K562 (cell line): ENCODE measurements around the gene NET1. TPM values are rescaled to one million over a fixed set of nuclear protein-coding genes. Genes with fewer than 3 reads are reported as not detected.

Source experiments
- CREBBP ChIP-seq: IDR thresholded peaks from one replicate; pipeline ENCODE4 v1.6.1; 2012; ENCODE audit warnings: low read depth, mild to moderate bottlenecking, control low read depth, inconsistent platforms, low read length
- ELF4 ChIP-seq: fragments of 450-650 bp; formaldehyde crosslinking; IDR thresholded peaks from 2 replicates; pipeline ENCODE4 v1.4.0; 2022; ENCODE audit warnings: missing genetic modification characterization
- HOXB6 ChIP-seq: fragments of 250-450 bp; sonication (Bioruptor Pico); IDR thresholded peaks from 2 replicates; pipeline ENCODE4 v1.5.1; 2022; ENCODE audit warnings: mild to moderate bottlenecking, borderline replicate concordance
- KAT7 ChIP-seq: sonication (generic); formaldehyde crosslinking; IDR thresholded peaks from 2 replicates; pipeline ENCODE4 v1.8.0; 2022; ENCODE audit warnings: missing genetic modification reagents, mild to moderate bottlenecking, borderline replicate concordance
- KDM2B ChIP-seq: fragments of 250-450 bp; sonication (Bioruptor Pico); IDR thresholded peaks from 2 replicates; pipeline ENCODE4 v1.8.0; 2021; ENCODE audit warnings: mild to moderate bottlenecking, moderate library complexity
- LCOR ChIP-seq: sonication (generic); formaldehyde crosslinking; IDR thresholded peaks from 2 replicates; pipeline ENCODE4 v1.8.0; 2022; ENCODE audit warnings: mild to moderate bottlenecking, missing genetic modification reagents
- MXI1 ChIP-seq: IDR thresholded peaks from 2 replicates; pipeline ENCODE4 v1.6.1; 2011; ENCODE audit warnings: low read depth, mild to moderate bottlenecking, improper control_type of control experiment, low read length
- RBM25 ChIP-seq: fragments of 200-400 bp; formaldehyde crosslinking; IDR thresholded peaks from 2 replicates; pipeline ENCODE4 v1.6.1; 2018; ENCODE audit warnings: low read length, low read depth, moderate library complexity; ENCODE audit not compliant: severe bottlenecking
- RCOR1 ChIP-seq, 2 experiments: IDR thresholded peaks; 2 replicates each; pipeline ENCODE4 v1.6.1; 2012; ENCODE audit warnings: low read depth in 2 of 2, low read length in 2 of 2, borderline replicate concordance in 1 of 2, improper control_type of control experiment in 1 of 2
- TAF15 ChIP-seq: fragments of 200-400 bp; formaldehyde crosslinking; IDR thresholded peaks from 2 replicates; pipeline ENCODE4 v1.6.1; 2017; ENCODE audit warnings: mild to moderate bottlenecking, low read depth, low read length, moderate library complexity
- TBL1XR1 ChIP-seq, 2 experiments: IDR thresholded peaks; 2 replicates each; pipeline ENCODE4 v1.6.1; 2012; ENCODE audit warnings: improper control_type of control experiment in 2 of 2, low read length in 2 of 2, mild to moderate bottlenecking in 1 of 2
- XRCC5 ChIP-seq: fragments of 200-400 bp; formaldehyde crosslinking; IDR thresholded peaks from 2 replicates; pipeline ENCODE4 v1.6.1; 2017; ENCODE audit warnings: low read depth, mild to moderate bottlenecking, low read length
- ZBTB1 ChIP-seq: sonication (generic); formaldehyde crosslinking; IDR thresholded peaks from 2 replicates; pipeline ENCODE4 v1.8.1; 2023; ENCODE audit warnings: missing genetic modification reagents, low read depth, mild to moderate bottlenecking, borderline replicate concordance
- ZEB2 ChIP-seq: fragments of 450-650 bp; IDR thresholded peaks from 2 replicates; pipeline ENCODE4 v1.6.1; 2016
- ZFP1 ChIP-seq: fragments of 450-650 bp; formaldehyde crosslinking; IDR thresholded peaks from 2 replicates; pipeline ENCODE4 v1.4.0; 2020; ENCODE audit warnings: mild to moderate bottlenecking, mixed read lengths
- ZNF384 ChIP-seq: IDR thresholded peaks from 2 replicates; pipeline ENCODE4 v1.6.1; 2012; ENCODE audit warnings: low read depth, low read length, improper control_type of control experiment
- ZNF408 ChIP-seq: fragments of 250-450 bp; sonication (Bioruptor Pico); IDR thresholded peaks from 2 replicates; pipeline ENCODE4 v1.4.0; 2020; ENCODE audit warnings: low read depth, mild to moderate bottlenecking, moderate library complexity
- ZNF431 ChIP-seq: sonication (generic); formaldehyde crosslinking; IDR thresholded peaks from 2 replicates; pipeline ENCODE4 v1.8.0; 2022; ENCODE audit warnings: mild to moderate bottlenecking, missing genetic modification reagents
- ZNF695 ChIP-seq: fragments of 450-650 bp; formaldehyde crosslinking; IDR thresholded peaks from 2 replicates; pipeline ENCODE4 v1.4.0; 2020; ENCODE audit warnings: mild to moderate bottlenecking, moderate library complexity
- ZNF717 ChIP-seq: fragments of 250-450 bp; sonication (Bioruptor Pico); IDR thresholded peaks from 2 replicates; pipeline ENCODE4 v1.5.0; 2021
- polyA plus RNA-seq, 8 experiments: library from polyadenylated mRNA; depleted of rRNA in 4 of 8; stranded (reverse) in 5 of 8; unstranded in 3 of 8; fragments of >200 nt; fragmentation: Nextera tagmentation in 2 of 8; fragmentation: Illumina TruSeq in 1 of 8; extraction: Ambion mirVana in 2 of 8; extraction: Trizol in 1 of 8; gene quantifications; 2 replicates each; pipeline versions ENCODE4 v1.2.1 to v1.2.3, GENCODE V29; 2011 to 2014; ENCODE audit warnings: inconsistent platforms in 1 of 8, missing spikeins in 1 of 8
- total RNA-seq, 7 experiments: library from RNA; depleted of rRNA in 6 of 7; stranded (reverse); fragments of >200 nt in 6 of 7; fragmentation: Illumina TruSeq in 2 of 7; extraction: Trizol in 2 of 7; gene quantifications; 2 replicates each; pipeline versions ENCODE4 v1.2.1 to v1.2.3, GENCODE V29; 2011 to 2021; ENCODE audit warnings: low replicate concordance in 1 of 7
- TF ChIP-seq, protein P1 (sequence below): sonication (generic); formaldehyde crosslinking; IDR thresholded peaks from 2 replicates; pipeline ENCODE4 v1.8.0; 2022; ENCODE audit warnings: mild to moderate bottlenecking, missing genetic modification reagents
- TF ChIP-seq, protein P2 (sequence below): fragments of 450-650 bp; formaldehyde crosslinking; IDR thresholded peaks from 2 replicates; pipeline ENCODE4 v1.4.0; 2020; ENCODE audit warnings: mild to moderate bottlenecking, moderate library complexity
- TF ChIP-seq, protein P3 (sequence below): IDR thresholded peaks from 2 replicates; pipeline ENCODE4 v1.6.1; 2016; ENCODE audit warnings: missing genetic modification characterization, missing compliant biosample characterization
- TF ChIP-seq, protein P4 (sequence below): IDR thresholded peaks from 2 replicates; pipeline ENCODE4 v1.6.1; 2014; ENCODE audit warnings: antibody characterized with exemption

Gene NET1
- total and polyA plus RNA-seq, 9 of the 15 experiments (the other 6 are each of a cell fraction or from before 2014, with no cell fraction given), result 47.4 to 258 (median 106) TPM

DNA sequence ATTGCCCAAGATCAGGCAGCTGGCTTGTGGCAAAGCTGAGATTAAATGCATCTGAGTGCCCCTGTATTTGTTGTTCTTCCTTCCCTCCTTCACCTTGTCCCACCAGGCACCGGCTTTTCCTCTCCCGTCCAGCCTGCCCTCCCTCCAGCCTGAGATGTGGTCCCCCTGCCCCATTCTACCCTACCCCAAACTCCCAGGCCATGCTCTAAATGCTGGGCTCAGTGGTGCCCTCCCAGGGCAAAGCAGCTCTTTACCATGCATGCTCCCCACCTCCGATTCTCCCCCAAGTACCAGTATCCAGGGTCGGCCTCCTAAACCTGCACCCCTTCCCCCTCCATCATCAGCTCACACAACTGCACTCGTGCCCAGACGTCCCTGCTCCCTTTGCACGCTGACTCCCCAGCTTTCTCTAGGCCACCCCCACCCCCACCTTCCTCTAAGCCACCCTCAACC lies 50.5 kb downstream of the NET1 start (continued):
- TF ChIP-seq RBM25 (no peak), HOXB6 (CRISPR knock-in tag) (no peak), LCOR (CRISPR knock-in tag) (0 out of 2 replicates have a peak, but pooled peaks have one; percentile 22), MXI1 (no peak), ZNF384 (no peak), KDM2B (no peak), ZBTB1 (0 out of 2 replicates have a peak, but pooled peaks have one; percentile 55), KAT7 (peak; percentile 57), CREBBP (no peak), XRCC5 (no peak), ZNF408 (CRISPR knock-in tag) (no peak), ZFP1 (CRISPR knock-in tag) (no peak), ZEB2 (peak; percentile 12; the same call in 1 of the 2 replicates), TAF15 (no peak), ZNF431 (CRISPR knock-in tag) (no peak), ZNF717 (CRISPR knock-in tag) (no peak), ZNF695 (CRISPR knock-in tag) (no peak), ELF4 (CRISPR knock-in tag) (0 out of 2 replicates have a peak, but pooled peaks have one; percentile 60), TBL1XR1 (IDR thresholded peaks at IDR 0.05; ENCODE audit: low read length in 2 of 2) (no peak), RCOR1 (IDR thresholded peaks at IDR 0.05; ENCODE audit: borderline replicate concordance in 1 of 2, low read depth in 2 of 2, low read length in 2 of 2) (no peak)
- TF ChIP-seq, protein P1, sequence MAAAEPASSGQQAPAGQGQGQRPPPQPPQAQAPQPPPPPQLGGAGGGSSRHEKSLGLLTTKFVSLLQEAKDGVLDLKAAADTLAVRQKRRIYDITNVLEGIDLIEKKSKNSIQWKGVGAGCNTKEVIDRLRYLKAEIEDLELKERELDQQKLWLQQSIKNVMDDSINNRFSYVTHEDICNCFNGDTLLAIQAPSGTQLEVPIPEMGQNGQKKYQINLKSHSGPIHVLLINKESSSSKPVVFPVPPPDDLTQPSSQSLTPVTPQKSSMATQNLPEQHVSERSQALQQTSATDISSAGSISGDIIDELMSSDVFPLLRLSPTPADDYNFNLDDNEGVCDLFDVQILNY, result no peak
- TF ChIP-seq, protein P2, sequence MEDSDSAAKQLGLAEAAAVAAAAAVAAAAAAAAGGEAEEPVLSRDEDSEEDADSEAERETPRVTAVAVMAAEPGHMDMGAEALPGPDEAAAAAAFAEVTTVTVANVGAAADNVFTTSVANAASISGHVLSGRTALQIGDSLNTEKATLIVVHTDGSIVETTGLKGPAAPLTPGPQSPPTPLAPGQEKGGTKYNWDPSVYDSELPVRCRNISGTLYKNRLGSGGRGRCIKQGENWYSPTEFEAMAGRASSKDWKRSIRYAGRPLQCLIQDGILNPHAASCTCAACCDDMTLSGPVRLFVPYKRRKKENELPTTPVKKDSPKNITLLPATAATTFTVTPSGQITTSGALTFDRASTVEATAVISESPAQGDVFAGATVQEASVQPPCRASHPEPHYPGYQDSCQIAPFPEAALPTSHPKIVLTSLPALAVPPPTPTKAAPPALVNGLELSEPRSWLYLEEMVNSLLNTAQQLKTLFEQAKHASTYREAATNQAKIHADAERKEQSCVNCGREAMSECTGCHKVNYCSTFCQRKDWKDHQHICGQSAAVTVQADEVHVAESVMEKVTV (CRISPR knock-in tag), result no peak
- TF ChIP-seq, protein P3, sequence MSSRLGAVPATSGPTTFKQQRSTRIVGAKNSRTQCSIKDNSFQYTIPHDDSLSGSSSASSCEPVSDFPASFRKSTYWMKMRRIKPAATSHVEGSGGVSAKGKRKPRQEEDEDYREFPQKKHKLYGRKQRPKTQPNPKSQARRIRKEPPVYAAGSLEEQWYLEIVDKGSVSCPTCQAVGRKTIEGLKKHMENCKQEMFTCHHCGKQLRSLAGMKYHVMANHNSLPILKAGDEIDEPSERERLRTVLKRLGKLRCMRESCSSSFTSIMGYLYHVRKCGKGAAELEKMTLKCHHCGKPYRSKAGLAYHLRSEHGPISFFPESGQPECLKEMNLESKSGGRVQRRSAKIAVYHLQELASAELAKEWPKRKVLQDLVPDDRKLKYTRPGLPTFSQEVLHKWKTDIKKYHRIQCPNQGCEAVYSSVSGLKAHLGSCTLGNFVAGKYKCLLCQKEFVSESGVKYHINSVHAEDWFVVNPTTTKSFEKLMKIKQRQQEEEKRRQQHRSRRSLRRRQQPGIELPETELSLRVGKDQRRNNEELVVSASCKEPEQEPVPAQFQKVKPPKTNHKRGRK (tag), result no peak
- TF ChIP-seq, protein P4, sequence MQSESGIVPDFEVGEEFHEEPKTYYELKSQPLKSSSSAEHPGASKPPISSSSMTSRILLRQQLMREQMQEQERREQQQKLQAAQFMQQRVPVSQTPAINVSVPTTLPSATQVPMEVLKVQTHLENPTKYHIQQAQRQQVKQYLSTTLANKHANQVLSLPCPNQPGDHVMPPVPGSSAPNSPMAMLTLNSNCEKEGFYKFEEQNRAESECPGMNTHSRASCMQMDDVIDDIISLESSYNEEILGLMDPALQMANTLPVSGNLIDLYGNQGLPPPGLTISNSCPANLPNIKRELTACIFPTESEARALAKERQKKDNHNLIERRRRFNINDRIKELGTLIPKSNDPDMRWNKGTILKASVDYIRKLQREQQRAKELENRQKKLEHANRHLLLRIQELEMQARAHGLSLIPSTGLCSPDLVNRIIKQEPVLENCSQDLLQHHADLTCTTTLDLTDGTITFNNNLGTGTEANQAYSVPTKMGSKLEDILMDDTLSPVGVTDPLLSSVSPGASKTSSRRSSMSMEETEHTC, result no peak
